Fibroblast of peridontal ligament (primary cell): ENCODE measurements around the gene HMCN1.
A peak's percentile ranks its signal among the peaks of the same experiment; 100 is the strongest.
"Not testable (repeated sequence)": the region's sequence is repeated elsewhere in the genome, so short reads cannot be mapped to it uniquely, and the experiment has no call there.

Experiments
- DNase-seq: peaks from one replicate; pipeline ENCODE4 v3.0.0-alpha.2; 2010; ENCODE audit errors: extremely low read depth

Gene HMCN1

DNA sequence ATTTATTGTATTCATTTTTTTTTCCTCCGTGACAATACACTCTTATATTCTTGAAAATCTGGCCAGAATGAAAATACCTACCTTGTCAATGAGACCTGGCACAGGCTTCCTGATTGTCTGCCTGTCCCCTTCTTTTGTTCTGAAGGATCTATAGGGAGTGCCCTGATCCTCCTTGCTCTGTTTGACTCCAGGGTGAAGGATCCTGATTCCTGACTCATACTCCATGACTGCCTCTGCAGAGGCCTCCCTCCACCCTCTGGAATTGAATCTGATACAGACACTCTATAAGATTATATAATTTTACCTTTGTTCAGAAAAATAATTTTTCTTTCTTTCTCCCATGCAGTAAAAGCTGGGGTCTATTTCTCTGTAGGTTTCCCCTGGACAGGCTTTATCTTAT, 116.2 kb downstream of the HMCN1 start:
- no peak for DNase-seq

DNA sequence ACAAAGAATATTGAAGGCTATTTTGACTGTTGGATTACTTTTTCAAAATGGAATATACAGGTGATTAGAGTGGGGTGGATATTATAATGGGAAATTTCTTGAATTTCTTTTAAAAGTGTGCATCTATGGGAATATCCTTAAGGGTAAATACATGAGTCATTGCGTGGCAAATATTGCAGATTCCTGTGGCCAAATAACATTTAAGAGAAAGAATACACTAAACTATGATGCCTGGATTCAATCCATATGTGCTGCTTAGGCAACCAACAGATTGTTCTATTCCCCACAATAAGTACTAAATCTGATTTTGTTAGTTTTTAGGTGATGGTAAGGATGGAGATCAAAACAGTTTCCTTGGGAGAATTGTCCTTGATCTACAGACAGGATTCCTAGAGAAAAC, 119.5 kb downstream of the HMCN1 start:
- peak; percentile 95 for DNase-seq

DNA sequence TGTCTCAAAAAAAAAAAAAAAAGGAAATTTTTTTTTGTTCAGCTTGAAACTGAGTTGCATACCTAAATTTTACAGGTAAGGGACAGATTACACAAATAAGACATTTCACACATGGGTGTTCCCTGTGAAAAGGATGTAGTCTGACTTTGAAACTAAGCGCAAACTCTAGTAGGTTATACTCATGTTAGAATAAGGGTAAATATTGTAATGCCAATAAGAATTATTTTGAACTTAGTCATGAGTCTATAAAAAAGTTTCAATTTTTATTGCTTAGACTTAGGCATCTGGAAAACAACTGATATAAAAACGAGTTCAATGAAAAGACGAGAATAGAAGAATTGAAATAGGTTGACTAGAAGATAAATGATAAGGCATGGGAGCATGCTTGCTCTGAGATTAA, 122.3 kb downstream of the HMCN1 start:
- no peak for DNase-seq

DNA sequence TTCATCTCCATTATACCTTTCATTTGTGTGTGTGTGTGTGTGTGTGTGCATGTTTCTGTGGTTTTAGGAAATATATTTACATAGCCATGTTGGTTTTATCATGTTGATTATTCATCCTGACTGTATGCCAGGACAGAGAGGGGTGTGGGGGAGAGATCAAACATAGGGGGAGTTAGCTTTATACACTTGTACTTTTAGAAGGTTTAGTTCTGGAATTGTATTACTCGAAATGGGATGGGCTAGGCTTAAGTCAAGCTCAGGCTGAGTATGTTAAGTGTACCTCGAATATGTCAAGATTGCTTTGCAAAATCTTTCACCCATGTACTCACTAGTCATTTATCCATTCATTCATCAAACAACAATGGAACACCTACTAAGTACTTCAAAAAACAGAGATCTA, 123.3 kb downstream of the HMCN1 start:
- no peak for DNase-seq

DNA sequence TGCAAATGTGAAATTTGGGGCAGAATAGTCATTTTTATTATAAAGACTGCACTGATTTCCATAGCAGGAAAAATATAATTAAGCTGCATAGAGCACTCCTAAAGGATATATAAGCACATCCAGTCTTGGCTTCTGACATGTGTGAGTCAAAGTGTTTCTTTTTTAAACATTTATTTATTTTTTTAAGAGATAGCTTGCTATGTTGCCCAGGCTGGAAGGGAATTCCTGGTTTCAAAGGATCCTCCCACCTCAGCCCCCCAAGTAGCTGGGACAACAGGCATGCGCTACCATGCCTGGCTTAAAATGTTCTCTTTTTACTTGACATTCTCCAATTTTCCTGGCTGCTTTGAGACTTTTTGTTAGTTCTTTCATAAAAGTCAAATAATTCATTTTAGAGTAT, 126.1 kb downstream of the HMCN1 start:
- DNase-seq: peak; percentile 33

DNA sequence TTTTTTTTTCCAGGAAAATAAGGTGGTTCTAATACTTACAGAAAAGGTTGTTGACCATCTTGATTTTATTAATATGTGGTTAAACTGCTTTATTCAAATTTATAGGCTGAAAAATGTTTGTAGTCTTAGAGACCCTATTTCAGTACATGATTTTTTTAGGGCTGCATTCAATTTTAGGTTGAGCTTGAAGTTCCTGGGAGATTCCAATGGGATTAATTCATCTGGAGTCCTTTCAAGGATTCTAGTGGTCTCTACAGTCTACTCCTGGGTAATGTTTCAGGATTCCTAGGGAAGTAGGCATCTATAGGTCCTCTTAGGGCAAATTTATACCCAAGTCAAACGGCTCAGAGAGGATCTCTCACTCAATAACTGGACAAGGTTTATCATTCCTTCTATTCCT, 126.7 kb downstream of the HMCN1 start:
- peak; percentile 35 for DNase-seq

DNA sequence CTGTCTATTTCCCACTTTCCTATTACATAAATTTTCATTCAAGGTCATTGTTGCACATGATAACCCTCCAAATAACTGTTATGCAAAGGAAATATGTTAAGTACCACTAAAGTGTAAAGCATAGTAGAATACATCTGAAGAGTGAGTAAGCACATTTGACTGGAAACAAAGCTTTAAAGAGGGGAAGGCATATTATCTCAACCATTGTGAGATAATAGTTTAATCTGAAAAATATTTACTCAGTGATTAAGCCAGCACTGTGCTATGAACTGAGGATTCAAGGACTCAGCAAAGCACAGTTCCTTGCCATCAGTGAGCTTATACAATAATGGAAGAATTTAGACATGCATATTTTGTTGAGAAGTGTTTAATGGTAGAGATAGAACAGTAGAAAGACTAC, 127.4 kb downstream of the HMCN1 start:
- DNase-seq: no peak

DNA sequence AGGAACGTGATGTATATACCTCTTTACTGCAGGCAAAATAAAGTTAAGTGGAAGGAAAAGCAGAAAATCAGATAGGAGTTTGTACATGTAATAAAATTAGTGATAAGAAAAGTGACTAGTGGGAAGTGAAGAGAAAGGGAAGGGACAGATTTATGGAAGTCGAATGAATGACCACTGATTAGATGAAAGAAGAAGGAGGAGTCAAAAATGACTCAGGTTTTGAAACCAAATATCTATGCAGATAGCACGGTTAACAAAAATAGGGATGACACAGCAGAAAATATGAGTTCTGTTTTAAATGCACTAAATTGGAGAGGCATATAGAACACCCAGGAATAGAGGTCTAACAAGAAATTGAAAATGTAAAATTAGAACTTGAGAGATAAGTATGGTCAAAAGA, 128.0 kb downstream of the HMCN1 start:
- DNase-seq: peak; percentile 23

DNA sequence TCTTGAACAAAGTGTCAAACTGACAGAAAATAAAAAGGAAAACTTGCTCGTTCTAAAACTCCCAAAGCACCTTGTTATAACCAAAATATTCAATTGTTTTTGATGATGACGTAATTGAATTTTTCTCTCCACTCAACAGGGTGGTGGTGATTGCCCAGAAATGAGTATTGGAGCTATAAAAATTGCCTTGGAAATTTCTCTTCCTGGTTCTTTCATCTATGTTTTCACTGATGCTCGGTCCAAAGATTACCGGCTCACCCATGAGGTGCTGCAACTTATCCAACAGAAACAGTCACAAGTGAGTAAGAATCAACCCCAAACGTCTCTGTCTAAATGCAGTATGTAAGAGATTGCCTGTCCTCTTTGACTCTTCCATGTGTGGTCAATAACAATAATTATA, 130.1 kb downstream of the HMCN1 start:
- DNase-seq: no peak

DNA sequence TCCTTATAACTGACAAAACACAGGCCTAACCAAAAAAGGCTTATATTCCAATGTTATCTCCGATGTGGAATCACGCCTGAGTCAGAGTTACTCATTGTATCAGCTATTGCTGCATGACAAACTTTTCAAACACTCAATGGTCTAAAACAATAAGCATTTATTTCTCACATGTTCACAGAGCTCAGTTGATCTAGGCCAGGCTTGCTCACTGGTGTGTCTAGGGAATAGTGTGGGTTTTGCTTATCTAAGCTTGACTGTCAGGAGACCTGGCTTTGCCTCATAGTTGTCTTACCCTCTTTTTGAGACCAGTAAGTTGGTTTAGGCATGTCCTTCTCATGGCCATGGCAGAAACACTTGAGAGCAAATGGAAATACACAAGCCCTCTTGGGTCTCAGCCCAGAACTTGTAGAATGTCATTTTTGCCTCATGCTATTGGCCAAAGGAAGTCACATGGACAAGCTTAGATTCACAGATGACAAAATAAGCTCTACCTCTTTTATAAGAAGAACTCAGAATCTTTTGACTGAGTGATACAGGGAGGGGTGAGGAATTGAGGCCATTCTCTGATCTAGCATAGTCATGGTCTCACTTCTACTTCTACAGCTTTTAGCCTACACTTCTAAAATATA, 130.8 kb downstream of the HMCN1 start:
- peak; percentile 96 for DNase-seq

DNA sequence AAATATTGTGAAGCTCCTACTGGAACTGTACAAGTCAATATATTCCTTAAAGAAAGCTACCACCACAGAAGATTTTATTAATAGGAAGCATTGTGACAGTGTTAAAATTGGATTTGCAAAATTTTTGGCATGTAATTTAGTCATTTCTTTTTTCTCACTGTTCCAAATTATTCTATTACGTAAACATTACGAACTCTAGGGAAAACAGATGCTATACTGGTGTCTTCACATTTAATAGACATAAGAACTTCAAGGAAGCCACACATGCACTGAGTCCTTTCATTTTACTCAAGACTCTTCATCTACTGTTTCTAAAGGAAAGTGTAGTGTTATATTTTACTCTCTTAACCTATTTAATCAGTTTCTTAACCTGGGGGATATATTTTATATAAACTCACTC, 135.4 kb downstream of the HMCN1 start:
- DNase-seq: no peak

DNA sequence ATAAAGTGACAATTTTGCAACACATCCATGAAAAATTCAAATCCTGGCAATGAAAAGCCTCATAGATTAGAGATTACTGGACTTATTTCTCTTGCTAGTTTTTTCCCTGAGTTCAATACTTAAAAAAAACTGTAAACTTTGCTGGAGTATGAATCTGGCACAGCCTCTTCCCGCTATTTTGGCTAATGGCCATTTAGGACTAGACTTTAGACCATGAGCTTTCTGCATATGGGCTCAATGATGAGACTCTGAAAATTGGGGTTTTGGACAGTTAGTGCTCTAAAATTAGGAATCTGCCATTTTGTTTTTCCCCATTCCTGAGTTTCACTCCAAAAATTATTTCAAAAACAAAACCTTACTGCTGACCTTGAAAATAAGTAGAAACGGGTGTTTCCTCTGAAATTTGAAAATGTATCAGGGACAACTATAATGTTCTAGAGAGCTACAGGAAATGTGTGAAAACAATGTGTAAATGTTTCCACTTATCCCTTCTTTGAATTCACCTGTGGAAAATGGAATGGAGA, 137.5 kb downstream of the HMCN1 start:
- no peak for DNase-seq

DNA sequence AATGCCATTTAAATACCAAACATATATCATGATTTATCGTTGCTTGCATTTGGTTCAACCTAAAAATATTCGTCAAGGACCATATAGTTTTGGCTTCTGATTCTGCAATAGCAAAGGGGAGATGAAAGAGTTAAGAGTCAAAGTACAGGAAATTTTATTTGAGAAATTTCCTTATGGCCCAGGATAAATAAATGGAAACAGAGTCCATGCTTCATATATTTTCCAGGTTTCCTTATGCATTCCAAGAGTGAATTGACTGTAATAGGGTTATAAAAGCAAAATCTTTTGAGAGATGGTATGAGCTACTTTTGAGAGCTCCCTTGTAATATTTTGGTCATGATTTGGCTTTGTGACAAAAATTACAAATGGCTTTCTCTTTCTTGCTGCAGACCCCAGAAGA, 140.1 kb downstream of the HMCN1 start:
- no peak for DNase-seq

DNA sequence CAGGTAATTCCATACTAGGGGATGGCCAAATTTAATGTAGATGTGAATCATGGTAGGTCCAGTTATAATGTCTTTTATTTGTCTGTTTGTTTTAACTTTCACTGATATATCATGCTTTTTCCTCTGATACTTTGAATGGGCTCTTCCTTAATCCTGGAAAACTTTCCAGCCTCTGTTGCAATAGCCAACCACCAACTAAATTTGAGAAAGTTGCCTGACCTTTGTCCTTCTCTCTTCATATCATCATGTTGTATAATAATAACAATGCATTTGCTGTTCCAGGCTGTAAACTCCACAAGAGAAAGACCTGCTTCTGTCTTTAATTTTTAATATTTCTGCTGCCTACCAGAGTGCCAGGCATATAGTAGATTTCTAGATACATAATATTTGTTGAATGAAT, 146.1 kb downstream of the HMCN1 start:
- DNase-seq: peak; percentile 36

DNA sequence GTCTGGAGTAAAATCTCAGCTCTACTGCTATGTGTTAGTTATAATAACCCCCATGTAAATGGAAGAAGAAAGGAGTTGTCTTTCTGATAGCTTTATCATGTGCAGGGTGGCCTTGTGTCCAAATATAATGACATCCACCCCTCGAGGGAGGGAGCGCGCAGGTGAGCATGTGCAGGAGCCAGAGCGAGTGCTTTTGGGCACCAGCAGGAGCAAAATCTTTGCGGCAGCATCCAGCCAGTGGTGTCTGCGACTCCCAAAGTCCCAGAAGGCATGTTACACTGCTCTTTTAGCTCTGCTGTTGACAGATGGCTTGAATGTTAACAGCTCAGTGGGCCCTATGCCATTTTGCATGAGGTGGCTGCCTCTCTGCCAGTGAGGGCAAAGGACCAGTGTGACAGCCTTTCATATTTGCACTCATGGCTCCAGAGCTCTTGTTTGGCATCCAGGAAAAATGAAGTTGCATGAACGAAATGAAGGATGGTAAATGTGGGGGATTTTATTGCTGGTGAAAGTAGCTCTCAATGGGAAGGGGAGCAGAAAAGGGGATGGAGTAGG, 146.7 kb downstream of the HMCN1 start:
- DNase-seq: no peak

DNA sequence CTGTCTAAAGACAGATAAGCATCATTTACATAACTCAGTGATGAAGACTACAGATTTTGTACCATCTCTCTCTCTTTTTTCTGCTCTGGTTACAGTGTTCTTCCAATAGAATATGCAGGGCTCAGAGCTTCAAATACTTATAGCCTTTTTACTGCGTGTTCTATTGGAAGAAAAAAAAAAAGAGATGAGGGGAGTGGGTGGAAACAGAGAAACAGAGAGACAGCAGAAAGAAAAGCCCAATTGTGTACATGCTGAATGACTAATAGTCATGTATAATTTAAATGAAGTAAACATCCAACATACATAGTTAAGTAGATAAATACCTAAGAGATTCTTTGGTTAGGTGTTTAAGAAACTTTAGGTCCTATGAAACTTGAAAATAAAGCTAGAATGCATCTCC, 151.9 kb downstream of the HMCN1 start:
- DNase-seq: no peak

DNA sequence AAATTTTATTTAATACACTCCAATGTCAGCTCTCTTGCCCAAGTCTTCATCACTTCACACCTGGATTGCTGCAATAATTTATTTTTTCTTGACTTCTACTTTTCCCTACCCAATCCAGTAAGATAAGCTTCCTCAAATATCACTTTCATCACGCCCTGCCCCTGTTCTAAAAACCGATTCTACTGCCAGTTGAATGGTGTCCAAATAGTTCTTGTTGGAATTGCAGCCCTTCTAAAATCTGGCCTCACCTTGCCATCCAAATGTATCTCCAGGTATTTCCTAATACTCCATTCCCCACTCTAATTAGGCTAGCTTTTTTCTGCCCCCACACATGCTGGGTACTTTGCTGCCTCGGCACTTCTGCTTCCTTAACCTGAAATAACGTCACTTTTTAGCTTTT, 152.5 kb downstream of the HMCN1 start:
- no peak for DNase-seq

DNA sequence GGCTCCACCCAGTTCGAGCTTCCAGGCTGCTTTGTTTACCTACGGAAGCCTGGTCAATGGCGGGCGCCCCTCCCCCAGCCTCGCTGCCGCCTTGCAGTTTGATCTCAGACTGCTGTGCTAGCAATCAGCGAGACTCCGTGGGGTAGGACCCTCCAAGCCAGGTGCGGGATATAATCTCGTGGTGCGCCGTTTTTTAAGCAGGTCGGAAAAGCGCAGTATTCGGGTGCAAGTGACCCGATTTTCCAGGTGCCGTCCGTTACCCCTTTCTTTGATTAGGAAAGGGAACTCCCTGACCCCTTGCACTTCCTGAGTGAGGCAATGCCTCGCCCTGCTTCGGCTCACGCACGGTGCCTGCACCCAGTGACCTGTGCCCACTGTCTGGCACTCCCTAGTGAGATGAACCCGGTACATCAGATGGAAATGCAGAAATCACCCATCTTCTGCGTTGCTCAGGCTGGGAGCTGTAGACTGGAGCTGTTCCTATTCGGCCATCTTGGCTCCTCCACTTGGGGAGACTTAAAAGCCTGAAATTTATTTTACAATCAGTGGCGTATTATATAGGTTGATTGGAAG, 158.7 kb downstream of the HMCN1 start:
- DNase-seq: not testable (repeated sequence)

DNA sequence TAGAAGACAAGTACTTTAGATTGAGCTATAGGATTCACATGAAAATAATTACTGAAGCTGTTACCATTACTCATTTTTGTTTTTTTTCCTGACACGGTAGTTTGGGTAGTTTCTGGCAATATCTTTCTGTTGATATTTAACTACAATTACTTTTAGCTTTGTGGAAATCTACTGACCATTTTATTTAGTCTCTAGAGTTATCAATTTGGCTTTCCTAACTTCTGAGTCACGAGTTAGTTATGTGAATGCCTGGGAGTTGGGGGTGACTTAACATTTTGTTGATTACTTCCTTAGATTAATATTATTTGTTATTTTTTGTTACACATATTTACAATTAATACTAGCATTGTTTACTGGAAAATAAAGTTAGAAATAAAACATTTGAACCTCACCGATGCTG, 160.6 kb downstream of the HMCN1 start:
- DNase-seq: peak; percentile 45

DNA sequence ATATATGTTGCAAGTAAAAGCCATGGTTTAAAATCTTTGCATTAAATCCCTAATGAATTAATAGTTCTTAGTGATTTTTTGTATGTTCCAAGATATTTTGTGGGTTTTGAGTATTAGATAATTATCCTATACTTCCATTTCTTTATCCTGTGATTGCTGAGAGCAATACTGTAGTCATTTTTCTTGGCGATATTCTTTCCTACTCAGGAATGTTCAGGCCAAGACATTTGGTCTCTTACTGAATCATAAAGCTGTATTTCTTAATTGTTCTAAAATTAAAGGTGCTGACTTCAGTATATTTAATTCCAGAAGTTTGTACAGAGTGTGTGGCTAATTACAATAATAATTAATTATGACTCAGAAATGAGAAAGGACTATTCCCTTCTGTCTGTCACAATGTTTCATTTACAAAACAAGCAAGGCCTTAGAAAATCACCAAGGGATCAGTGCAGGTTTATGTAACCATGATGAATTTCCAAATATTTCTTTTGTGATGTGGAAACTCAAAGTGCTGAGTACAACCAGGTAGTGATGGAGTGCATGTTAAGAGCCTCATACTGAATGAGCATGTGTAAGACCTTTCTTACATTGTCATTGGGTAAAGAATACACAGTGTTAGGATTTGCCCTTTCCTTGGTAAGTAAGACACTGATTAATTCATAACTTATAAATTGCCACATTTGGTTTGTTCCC, 161.2 kb downstream of the HMCN1 start:
- DNase-seq: peak; percentile 9

DNA sequence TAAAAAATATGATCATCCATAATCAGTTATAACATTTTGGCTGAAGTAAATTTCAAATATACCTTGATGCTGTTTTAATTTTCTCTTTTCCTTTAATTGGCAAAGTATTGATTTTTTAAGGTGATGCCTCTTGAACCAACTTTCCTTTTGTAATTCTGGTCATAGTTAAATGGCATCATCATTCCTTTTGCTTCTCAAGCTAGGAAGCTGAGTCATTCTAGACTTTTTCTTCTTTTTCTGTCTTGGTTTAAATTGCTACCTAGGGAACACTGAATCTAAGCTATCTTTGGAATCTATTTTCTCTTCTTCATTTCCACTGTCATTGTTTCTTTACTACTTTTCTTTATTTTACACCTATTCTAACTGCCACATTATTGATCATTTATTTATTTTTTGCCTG, 162.7 kb downstream of the HMCN1 start:
- peak; percentile 43 for DNase-seq

DNA sequence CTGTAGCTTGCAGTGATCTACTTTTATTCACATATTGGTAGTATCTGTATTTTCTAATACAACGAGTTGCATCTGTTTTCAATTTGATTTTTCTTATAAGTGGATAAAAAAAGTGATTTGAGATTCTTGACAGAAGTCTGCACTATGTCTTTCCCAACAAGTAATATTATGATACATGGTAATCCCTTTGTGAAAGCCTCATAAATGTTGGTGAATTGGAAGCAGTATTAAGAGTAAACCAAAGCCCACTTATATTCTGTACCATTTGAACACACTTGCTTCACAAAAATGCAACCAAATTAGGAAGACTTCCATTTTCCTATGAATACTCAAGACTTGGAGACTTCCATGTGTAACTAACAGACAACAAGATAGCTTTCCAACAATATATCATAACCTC, 172.0 kb downstream of the HMCN1 start:
- peak; percentile 8 for DNase-seq

DNA sequence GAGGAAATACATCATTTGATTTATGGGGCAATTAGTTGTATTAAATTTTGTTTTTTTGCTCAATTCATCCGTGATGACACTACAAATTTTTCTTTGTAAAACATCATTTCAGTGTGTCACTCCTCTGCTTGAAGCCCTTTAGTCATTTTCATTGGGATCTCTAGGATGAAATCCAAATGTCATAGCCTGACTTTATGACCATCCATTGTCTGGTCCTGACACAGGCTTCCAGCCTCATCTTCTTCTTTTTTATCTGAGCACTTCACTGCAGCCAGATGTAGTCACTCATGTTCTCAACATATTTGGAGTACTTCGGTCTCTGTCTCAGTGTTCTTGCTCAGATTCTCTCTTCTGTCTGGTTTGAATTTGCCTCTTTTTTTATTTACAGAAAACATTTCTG, 173.1 kb downstream of the HMCN1 start:
- no peak for DNase-seq
